Fibroblast of the conjunctiva (primary cell): Measurements from ENCODE around the gene DACT1.

Experiments
- DNase-seq: peaks from one replicate; pipeline ENCODE4 v3.0.0-alpha.2; 2010; ENCODE audit warnings: low read depth

The DACT1 gene

GRCh38 chr14:58636129-58636528 lies 1.6 kb upstream of the DACT1 start:
- no peak for DNase-seq

- peak; percentile 66 for DNase-seq
Measured at GRCh38 chr14:58637040-58637390, 747 bp upstream of the DACT1 start.

- no peak for DNase-seq
Measured at GRCh38 chr14:58638231-58639197, 752 bp downstream of the DACT1 start.

- no peak for DNase-seq
Measured at GRCh38 chr14:58639198-58639565, 1.4 kb downstream of the DACT1 start.

GRCh38 chr14:58639842-58640484 lies 2.2 kb downstream of the DACT1 start:
- DNase-seq = peak; percentile 82

GRCh38 chr14:58640959-58641358 lies 3.2 kb downstream of the DACT1 start:
- no peak for DNase-seq

- DNase-seq = no peak
Measured at GRCh38 chr14:58641509-58641908, 3.7 kb downstream of the DACT1 start.

GRCh38 chr14:58643366-58643765 lies 5.6 kb downstream of the DACT1 start:
- no peak for DNase-seq

GRCh38 chr14:58645641-58646040 lies 7.9 kb downstream of the DACT1 start:
- DNase-seq = no peak

- no peak for DNase-seq
Measured at GRCh38 chr14:58646479-58646878, 8.7 kb downstream of the DACT1 start.

- no peak for DNase-seq
Measured at GRCh38 chr14:58647777-58648176, 10.0 kb downstream of the DACT1 start.

- no peak for DNase-seq
Measured at GRCh38 chr14:58650857-58651256, 13.1 kb downstream of the DACT1 start.

- no peak for DNase-seq
Measured at GRCh38 chr14:58656671-58657411, 19.1 kb downstream of the DACT1 start.

- no peak for DNase-seq
Measured at GRCh38 chr14:58659061-58659460, 21.3 kb downstream of the DACT1 start.

GRCh38 chr14:58659846-58660245 lies 22.1 kb downstream of the DACT1 start:
- no peak for DNase-seq

GRCh38 chr14:58660407-58660806 lies 22.6 kb downstream of the DACT1 start:
- DNase-seq = no peak

GRCh38 chr14:58662018-58662417 lies 24.3 kb downstream of the DACT1 start:
- DNase-seq = no peak

GRCh38 chr14:58662759-58663158 lies 25.0 kb downstream of the DACT1 start:
- no peak for DNase-seq

GRCh38 chr14:58663494-58664111 lies 25.8 kb downstream of the DACT1 start:
- no peak for DNase-seq

GRCh38 chr14:58665773-58666500 lies 28.2 kb downstream of the DACT1 start:
- no peak for DNase-seq

GRCh38 chr14:58666737-58667136 lies 29.0 kb downstream of the DACT1 start:
- DNase-seq = no peak

- DNase-seq = no peak
Measured at GRCh38 chr14:58667900-58668299, 30.1 kb downstream of the DACT1 start.
